GM21447 (cell line): ENCODE measurements around the gene ZFPM1.

ENCODE experiments used
- ATAC-seq: cut with Tn5 transposase; IDR thresholded peaks from one replicate; pipeline ENCODE4 v1.9.1; 2021; ENCODE audit not compliant: unreplicated experiment

The ZFPM1 gene

DNA sequence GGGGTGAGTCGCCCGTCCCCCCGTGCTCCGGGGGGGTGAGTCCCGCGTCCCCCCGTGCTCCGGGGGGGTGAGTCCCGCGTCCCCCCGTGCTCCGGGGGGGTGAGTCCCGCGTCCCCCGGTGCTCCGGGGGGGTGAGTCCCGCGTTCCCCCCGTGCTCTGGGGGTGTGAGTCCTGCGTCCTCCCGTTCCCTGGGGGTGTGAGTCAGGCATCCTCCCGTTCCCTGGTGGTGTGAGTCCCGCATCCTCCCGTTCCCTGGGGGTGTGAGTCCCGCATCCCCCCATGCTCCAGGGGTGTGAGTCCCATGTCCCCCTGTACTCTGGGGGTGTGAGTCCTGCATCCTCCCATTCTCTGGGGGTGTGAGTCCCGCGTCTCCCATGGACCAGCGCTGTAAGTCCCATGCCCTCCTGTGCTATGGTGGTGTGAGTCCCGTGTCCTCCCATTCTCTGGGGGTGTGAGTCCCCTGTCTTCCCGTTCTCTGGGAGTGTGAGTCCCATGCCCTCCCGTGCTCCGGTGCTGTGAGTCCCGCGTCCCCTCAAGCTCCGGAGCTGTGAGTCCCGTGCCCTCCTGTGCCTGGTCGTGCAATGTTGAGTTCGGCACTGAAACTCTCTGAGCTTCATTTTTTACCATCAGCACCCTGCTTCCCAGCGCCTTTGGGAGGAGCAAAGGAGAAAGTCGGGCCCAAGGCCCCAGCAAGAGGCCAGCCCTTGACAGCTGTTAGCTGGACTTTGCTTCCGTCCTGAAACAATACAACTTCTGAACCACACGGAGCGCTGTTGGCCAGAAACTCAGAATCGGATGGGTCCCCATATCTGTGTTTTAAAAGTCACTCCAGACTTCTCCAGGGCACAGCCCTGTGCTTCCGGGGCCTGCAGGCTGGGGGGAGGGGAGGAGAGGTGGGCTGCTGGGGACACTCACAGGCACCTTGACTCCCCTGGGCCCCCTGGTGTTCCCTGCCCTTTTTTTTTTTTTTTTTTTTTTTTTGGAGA lies 105.7 kb downstream of the ZFPM1 start:
- no peak for ATAC-seq

DNA sequence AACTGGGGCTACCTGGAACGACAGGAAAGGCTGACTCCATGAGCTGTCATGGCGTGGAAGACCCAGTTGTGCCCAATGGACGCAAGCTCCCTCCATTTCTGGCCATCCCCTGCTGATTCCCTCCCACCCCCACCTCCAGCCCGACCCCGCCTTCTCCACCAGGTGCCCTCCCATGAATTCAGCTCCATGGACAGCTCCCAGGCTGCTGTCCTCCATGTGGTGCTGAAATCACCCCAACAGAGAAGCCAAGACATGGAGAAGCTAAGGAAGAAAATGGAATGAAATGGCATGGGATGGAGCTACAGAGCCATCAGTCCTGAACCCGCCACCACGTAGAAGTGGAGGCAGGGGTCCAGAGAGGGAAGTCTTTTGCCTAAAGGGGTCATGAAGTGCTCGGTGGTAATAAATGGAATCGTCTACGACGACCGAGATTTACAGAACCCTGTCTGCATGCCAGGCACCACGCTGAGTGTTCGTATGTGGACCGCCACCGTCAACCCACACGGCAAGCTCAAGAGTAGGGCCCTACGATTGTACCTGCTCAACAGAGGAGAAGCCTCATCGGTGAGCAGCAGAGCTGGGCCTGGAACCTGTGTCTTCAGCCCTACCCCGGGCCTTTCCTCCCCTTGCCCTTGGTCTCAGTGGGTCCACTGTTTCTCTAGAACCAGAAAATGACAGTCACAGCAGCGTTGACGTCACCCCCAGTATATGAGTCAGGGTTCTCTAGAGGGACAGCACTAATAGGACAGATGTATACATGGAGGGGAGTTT lies 107.8 kb downstream of the ZFPM1 start:
- no peak for ATAC-seq

- no peak for ATAC-seq
These were observed 108.6 kb downstream of the ZFPM1 start for GRCh38 chr16:88561485-88562359.

DNA sequence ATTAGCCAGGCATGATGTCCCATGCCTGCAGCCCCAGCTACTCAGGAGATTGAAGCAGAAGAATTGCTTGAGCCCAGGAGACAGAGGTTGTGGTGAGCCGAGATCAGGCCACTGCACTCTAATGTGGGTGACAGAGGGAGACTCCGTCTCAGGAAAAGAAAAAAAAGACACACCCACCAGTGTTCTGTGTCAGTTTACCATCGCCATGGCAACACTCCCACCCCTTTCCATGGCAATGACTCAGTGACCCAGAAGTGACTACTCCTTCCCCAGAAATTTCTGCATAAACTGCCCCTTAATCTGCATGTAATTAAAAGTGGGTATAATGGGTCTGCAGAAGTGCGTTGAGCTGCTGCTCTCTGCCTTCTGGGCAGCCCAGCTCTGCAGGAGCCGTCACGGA lies 113.1 kb downstream of the ZFPM1 start:
- ATAC-seq = no peak

- ATAC-seq = no peak
These were observed 115.9 kb downstream of the ZFPM1 start for GRCh38 chr16:88568710-88569613.

DNA sequence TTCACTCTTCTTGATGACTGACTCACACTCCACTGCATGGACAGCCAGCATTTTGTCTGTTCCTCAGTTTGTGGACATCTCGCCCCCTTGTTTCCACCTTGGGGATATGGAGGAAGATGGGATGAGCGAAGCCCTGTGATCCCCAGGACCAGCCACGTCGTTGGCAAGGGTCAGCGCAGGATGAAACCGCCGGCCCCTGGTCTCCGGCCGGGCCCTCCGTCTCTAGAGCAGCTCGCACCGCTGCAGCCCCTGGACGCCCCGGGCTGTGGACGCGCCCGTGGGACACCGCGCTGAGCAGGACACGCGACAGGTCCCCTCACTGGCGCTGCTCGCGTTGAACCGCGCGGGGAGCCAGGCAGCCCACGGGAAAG lies 116.5 kb downstream of the ZFPM1 start:
- ATAC-seq = peak; percentile 16

- peak; percentile 57 for ATAC-seq
These were observed 117.1 kb downstream of the ZFPM1 start, which contains the start of gene ZC3H18 for GRCh38 chr16:88569985-88570690. ZC3H18 (plus strand) TSS chr16:88570403; CDS start chr16:88577124, 6,721 bp downstream.

GRCh38 chr16:88570691-88571092 lies 117.6 kb downstream of the ZFPM1 start:
- peak; percentile 18 for ATAC-seq

DNA sequence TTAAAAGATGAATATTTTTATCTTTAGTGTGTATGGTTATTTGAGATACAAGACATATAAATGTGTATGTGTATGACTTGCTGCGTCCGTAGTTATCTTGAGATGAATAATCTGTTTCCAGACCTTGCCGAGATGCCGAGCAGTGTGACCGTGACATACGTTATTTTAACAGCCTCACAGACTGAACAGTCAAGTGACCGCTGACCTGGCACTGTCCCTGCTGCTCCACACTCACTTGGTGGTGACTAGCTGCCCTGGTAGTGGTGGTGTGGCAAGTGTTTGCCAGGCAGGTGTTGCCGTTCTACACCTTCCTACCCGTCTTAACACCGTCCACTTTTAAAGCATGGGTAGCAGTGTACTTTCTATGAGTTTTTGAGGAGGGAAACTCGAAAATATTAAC lies 122.2 kb downstream of the ZFPM1 start:
- no peak for ATAC-seq

DNA sequence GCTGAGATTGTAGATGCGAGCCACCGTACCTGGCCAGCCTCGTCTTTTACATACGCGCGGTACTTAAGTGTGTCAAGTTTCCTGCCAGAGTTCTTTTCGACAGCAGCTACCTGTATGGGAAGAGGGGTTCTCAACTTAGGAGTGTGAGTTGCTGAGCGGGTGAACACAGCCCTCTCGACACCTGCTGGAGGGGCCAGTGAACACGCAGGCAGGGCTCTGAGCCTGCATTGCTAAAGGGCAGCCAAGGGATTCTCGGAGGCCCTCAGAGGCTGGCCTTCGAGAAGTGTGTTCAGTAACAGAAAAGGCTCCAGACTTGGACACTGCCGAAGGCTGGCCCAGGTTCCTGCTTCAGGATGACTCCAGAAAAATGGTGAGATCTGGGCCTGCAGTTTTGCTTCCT lies 123.2 kb downstream of the ZFPM1 start:
- ATAC-seq = no peak

- no peak for ATAC-seq
These were observed 124.1 kb downstream of the ZFPM1 start for GRCh38 chr16:88577166-88577565.

- ATAC-seq = no peak
These were observed 125.6 kb downstream of the ZFPM1 start for GRCh38 chr16:88578446-88579313.

DNA sequence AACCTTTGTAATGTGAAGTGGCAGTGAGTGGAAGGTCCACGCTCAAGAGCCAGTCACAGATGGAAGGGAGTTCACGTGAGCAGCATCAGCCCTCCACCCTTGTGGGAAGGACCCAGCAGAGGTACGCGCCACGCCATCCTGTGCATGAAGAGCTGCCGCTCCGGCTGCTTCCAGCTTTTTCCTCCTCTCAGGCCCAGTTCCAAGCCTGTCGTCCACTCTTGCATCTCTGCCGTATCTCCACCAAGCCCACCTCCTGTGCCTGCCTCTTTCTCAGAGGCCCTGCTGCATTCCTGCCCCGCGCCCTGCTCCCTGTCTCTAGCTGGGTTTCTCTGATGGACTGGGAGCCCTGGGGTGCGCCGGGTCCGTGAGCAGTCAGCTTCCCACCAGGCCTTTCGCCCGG lies 127.3 kb downstream of the ZFPM1 start:
- no peak for ATAC-seq

GRCh38 chr16:88581033-88581432 lies 128.0 kb downstream of the ZFPM1 start:
- ATAC-seq = no peak

- ATAC-seq = no peak
These were observed 130.0 kb downstream of the ZFPM1 start for GRCh38 chr16:88582912-88583575.

DNA sequence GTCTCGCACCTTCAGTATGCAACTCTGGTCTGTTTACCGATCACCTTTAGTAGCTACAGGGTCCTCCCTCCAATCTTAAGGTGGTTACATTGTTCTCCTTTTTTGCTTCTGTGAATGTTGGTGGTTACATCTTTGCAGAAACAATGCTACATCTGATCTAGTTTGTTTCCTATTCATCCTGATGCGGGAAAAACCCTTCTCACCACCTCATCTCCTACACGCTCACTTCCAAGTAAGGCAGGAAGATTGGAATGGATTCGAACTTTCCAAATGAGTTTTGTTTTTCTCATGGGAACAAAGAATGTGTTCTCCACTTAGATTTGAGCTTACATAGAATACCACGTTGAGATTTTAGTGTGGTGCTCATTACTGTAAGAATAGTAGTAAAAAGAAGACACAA lies 131.6 kb downstream of the ZFPM1 start:
- ATAC-seq = no peak

- ATAC-seq = no peak
These were observed 132.2 kb downstream of the ZFPM1 start for GRCh38 chr16:88585269-88585668.
